ENCODE data around the gene CAPS. TPM values are rescaled to one million over a fixed set of nuclear protein-coding genes. Genes with fewer than 3 reads are reported as not detected.

The CAPS gene
- total RNA-seq, 1 donor from 2014 or later = 14.4 TPM

DNA sequence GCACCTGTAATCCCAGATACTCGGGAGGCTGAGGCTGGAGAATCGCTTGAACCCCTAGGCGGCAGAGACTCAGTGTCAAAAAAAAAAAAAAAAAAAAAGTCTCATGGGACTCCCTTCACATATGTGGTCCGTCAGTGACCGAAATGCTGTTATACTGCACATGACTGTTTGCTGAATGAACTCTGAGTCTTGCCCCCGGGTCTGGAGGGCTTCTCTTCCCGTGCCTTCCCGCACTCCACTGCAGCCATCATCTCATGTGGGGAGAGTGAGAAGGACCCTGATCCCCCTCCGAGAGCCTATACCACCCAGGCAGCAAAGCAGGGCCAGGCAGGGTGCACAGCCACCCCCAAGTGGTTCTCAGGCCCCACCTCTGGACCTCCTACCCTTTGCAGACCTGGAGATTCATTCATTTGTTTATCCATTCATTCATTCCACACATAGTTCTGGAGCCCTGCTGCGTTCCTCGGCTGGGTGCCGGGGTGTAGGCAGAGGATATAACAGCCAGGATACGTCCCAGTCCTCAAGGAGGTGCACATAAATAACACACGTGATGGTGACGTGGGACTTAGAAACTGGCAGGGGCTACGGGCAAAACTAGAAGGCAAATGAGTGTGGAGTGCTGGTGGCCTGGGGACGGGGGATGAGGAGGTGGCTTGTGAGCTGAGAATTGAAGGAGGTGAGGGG, 24.6 kb upstream of the CAPS start:
- H3K9me3 Mint-ChIP-seq (ENCODE audit: unreplicated experiment) = no peaks in the 10 kb centered on the region
- H3K27me3 Mint-ChIP-seq (ENCODE audit: unreplicated experiment) = no peaks in the 10 kb centered on the region
- no peak overlapping the region for H3K4me3 Mint-ChIP-seq (ENCODE audit: unreplicated experiment)

DNA sequence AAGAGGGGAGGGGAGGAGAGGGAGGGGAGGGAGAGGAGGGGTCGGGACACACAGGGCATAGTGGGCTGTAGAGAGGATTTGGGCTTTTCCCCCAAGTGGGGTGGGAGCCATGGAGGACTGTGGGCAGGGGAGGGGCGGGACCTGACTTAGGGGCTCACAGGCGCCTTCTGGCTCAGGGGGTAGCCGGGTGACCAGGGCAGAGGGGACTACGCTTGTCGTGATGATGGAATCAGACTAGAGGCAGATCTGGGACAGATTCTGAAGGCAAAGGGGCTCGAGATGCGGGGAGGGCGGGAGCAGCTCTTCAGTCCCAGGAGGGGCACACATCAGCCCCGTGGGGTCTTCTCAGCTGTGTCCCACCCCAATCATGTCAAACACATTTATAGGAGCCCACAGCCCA, 24.0 kb upstream of the CAPS start:
- no peaks in the 10 kb centered on the region for H3K27me3 Mint-ChIP-seq (ENCODE audit: unreplicated experiment)
- no peak overlapping the region for H3K27ac Mint-ChIP-seq (ENCODE audit: unreplicated experiment)
- no peaks in the 10 kb centered on the region for H3K9me3 Mint-ChIP-seq (ENCODE audit: unreplicated experiment)
- TF ChIP-seq, protein P1, sequence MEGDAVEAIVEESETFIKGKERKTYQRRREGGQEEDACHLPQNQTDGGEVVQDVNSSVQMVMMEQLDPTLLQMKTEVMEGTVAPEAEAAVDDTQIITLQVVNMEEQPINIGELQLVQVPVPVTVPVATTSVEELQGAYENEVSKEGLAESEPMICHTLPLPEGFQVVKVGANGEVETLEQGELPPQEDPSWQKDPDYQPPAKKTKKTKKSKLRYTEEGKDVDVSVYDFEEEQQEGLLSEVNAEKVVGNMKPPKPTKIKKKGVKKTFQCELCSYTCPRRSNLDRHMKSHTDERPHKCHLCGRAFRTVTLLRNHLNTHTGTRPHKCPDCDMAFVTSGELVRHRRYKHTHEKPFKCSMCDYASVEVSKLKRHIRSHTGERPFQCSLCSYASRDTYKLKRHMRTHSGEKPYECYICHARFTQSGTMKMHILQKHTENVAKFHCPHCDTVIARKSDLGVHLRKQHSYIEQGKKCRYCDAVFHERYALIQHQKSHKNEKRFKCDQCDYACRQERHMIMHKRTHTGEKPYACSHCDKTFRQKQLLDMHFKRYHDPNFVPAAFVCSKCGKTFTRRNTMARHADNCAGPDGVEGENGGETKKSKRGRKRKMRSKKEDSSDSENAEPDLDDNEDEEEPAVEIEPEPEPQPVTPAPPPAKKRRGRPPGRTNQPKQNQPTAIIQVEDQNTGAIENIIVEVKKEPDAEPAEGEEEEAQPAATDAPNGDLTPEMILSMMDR (IDR thresholded peaks at IDR 0.05) = no peak
- no peak for DNase-seq (ENCODE audit: extremely low spot score, unreplicated experiment)
- no peaks in the 10 kb centered on the region for H3K4me1 Mint-ChIP-seq (ENCODE audit: unreplicated experiment)
- H3K36me3 Mint-ChIP-seq (ENCODE audit: unreplicated experiment) = no peaks in the 10 kb centered on the region
- H3K4me3 Mint-ChIP-seq (ENCODE audit: unreplicated experiment) = no peak overlapping the region

More for the DNA sequence above, 24.6 kb upstream of the CAPS start:
- TF ChIP-seq, protein P1 (IDR thresholded peaks at IDR 0.05) = no peak
- Mint-ChIP-seq H3K27ac (ENCODE audit: unreplicated experiment) (no peak overlapping the region), H3K4me1 (ENCODE audit: unreplicated experiment) (no peaks in the 10 kb centered on the region), H3K36me3 (ENCODE audit: unreplicated experiment) (no peaks in the 10 kb centered on the region)
- DNase-seq (ENCODE audit: extremely low spot score, unreplicated experiment) = no peak

DNA sequence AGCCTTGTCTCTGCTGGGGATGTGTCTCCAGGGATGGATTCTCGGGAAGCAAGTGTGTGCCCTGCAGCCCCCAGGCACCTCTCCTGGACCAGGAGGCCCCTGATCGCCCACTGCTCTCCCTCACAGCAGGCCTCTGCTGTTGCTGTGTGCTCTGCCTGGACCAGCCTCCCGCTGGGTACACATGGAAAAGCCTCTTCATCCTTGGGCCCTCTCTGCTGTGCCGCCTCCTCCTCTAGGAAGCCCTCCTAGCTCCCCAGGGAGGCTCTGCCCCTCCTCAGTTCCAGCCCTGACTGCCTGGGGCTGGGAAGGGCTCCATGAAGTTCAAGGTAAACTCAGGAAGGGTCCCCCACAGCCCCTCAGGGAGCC, 22.5 kb upstream of the CAPS start:
- TF ChIP-seq, protein P1 (IDR thresholded peaks at IDR 0.05) = no peak
- Mint-ChIP-seq H3K4me1 (ENCODE audit: unreplicated experiment) (no peaks in the 10 kb centered on the region), H3K27me3 (ENCODE audit: unreplicated experiment) (no peaks in the 10 kb centered on the region), H3K36me3 (ENCODE audit: unreplicated experiment) (peaks cover 2% of the 10 kb centered on the region), H3K9me3 (ENCODE audit: unreplicated experiment) (no peaks in the 10 kb centered on the region), H3K4me3 (ENCODE audit: unreplicated experiment) (no peak overlapping the region), H3K27ac (ENCODE audit: unreplicated experiment) (no peak overlapping the region)
- DNase-seq (ENCODE audit: extremely low spot score, unreplicated experiment) = no peak

DNA sequence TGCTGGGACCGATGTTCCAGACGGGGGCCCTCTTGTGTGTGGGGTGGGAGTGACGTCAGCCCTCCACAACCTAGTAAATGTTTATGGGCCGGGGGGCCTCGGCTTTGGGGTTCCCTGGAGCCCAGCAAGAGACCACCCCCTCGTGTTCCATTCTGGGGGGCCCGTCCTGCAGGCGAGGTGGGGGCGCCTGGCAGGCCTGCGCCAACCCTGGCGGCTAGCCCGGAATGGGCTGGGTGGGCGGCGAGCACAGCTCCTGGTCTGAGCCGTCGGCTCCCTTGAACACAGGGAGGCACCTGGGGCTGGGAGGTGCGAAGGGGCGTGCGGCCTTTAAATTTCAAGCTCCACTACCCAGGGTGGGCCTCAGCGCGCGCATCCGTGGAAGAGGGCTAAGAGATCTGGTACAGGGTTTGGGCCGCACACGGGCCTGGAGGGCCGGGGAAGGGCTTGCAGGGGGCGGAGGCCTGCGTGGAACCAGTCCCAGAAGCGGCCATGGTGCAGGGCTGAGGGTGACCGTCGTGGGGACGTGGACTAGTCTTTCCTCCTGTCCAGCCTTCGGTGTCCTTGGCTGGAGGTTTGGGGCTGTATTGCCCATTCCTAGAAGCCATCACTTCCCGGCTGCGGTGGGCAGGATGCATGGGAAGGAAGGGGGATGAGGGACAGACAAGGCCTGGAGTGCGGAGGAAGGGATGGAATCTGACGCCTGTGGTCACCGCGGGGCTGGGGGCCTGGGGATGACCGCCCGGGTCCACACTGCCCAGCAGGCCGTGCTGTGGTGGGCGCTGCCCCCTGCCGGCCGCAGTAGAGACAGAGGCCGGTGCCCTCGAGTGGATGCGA, 21.9 kb upstream of the CAPS start:
- TF ChIP-seq, protein P1 (IDR thresholded peaks at IDR 0.05) = peak; percentile 72
- Mint-ChIP-seq H3K36me3 (ENCODE audit: unreplicated experiment) (peaks cover 2% of the 10 kb centered on the region), H3K9me3 (ENCODE audit: unreplicated experiment) (no peaks in the 10 kb centered on the region), H3K27ac (ENCODE audit: unreplicated experiment) (no peak overlapping the region), H3K4me1 (ENCODE audit: unreplicated experiment) (no peaks in the 10 kb centered on the region), H3K27me3 (ENCODE audit: unreplicated experiment) (no peaks in the 10 kb centered on the region), H3K4me3 (ENCODE audit: unreplicated experiment) (no peak overlapping the region)
- no peak for DNase-seq (ENCODE audit: extremely low spot score, unreplicated experiment)

DNA sequence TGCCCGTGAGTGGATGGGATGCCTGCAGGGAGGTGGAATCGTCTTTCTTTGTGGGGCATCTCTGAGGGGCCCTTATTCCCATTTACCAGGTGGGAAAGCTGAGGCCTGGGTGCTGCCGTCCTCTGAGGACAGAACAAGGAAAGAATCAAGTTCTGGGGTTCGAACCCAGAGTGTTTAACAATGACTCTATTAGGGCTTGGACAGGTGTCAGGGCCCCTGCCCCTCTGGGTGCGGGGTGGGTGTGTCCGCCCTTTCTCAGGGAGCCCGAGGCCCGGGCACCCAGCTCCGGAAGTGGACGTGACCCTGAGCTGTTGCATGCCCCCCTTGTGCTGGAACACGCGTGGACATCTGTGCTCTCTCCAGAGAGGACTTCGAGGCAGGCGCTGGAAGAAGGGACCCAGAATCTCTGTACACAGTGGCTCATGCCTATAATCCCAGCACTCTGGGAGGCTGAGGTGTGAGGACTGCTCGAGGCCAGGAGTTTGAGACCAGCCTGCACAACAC, 21.2 kb upstream of the CAPS start:
- Mint-ChIP-seq H3K4me3 (ENCODE audit: unreplicated experiment) (no peak overlapping the region), H3K27ac (ENCODE audit: unreplicated experiment) (no peak overlapping the region), H3K9me3 (ENCODE audit: unreplicated experiment) (no peaks in the 10 kb centered on the region), H3K4me1 (ENCODE audit: unreplicated experiment) (no peaks in the 10 kb centered on the region), H3K27me3 (ENCODE audit: unreplicated experiment) (no peaks in the 10 kb centered on the region), H3K36me3 (ENCODE audit: unreplicated experiment) (peaks cover 2% of the 10 kb centered on the region)
- no peak for DNase-seq (ENCODE audit: extremely low spot score, unreplicated experiment)
- TF ChIP-seq, protein P1 (IDR thresholded peaks at IDR 0.05) = no peak

All from osteocyte (in vitro differentiated cells).